ENCODE measurements around the gene ACACB.

Gene ACACB

GRCh38 chr12:109261939-109262338, 145.6 kb downstream of the ACACB start:
- DNase-seq (ENCODE audit: low read depth, low spot score) = no peak
- Histone ChIP-seq H3K27me3 (ENCODE audit: control insufficient read depth, insufficient read depth, low read length) (no peaks in the 10 kb centered on the region), H3K4me3 (ENCODE audit: low read length) (no peak overlapping the region), H3K36me3 (ENCODE audit: control insufficient read depth, insufficient read depth, low read length) (no peaks in the 10 kb centered on the region), H3K9me3 (ENCODE audit: control insufficient read depth, insufficient read depth, low read length) (no peaks in the 10 kb centered on the region), H3K4me1 (ENCODE audit: control insufficient read depth, insufficient read depth, low read length) (no peaks in the 10 kb centered on the region), H3K27ac (ENCODE audit: low read length) (no peak overlapping the region)
- WGBS (ENCODE audit: insufficient coverage, insufficient read length) = no CpG with 5 or more reads among the region's 2 CpGs

- DNase-seq (ENCODE audit: low read depth, low spot score) = no peak
- H3K36me3 ChIP-seq (ENCODE audit: control insufficient read depth, insufficient read depth, low read length) = no peaks in the 10 kb centered on the region
- no peaks in the 10 kb centered on the region for H3K4me1 ChIP-seq (ENCODE audit: control insufficient read depth, insufficient read depth, low read length)
- no peaks in the 10 kb centered on the region for H3K9me3 ChIP-seq (ENCODE audit: control insufficient read depth, insufficient read depth, low read length)
- H3K4me3 ChIP-seq (ENCODE audit: low read length) = no peak overlapping the region
- no CpG with 5 or more reads among the region's 3 CpGs for WGBS (ENCODE audit: insufficient coverage, insufficient read length)
- H3K27me3 ChIP-seq (ENCODE audit: control insufficient read depth, insufficient read depth, low read length) = no peaks in the 10 kb centered on the region
- no peak overlapping the region for H3K27ac ChIP-seq (ENCODE audit: low read length)
These were observed 147.1 kb downstream of the ACACB start for GRCh38 chr12:109263439-109263838.

GRCh38 chr12:109264095-109264942, 147.9 kb downstream of the ACACB start:
- WGBS (ENCODE audit: insufficient coverage, insufficient read length) = no CpG with 5 or more reads among the region's 23 CpGs
- Histone ChIP-seq H3K4me1 (ENCODE audit: control insufficient read depth, insufficient read depth, low read length) (no peaks in the 10 kb centered on the region), H3K36me3 (ENCODE audit: control insufficient read depth, insufficient read depth, low read length) (no peaks in the 10 kb centered on the region), H3K9me3 (ENCODE audit: control insufficient read depth, insufficient read depth, low read length) (no peaks in the 10 kb centered on the region), H3K4me3 (ENCODE audit: low read length) (no peak overlapping the region), H3K27me3 (ENCODE audit: control insufficient read depth, insufficient read depth, low read length) (no peaks in the 10 kb centered on the region), H3K27ac (ENCODE audit: low read length) (no peak overlapping the region)
- peak; percentile 74 for DNase-seq (ENCODE audit: low read depth, low spot score)

- DNase-seq (ENCODE audit: low read depth, low spot score) = no peak
- Histone ChIP-seq H3K4me3 (ENCODE audit: low read length) (no peak overlapping the region), H3K4me1 (ENCODE audit: control insufficient read depth, insufficient read depth, low read length) (no peaks in the 10 kb centered on the region), H3K27ac (ENCODE audit: low read length) (no peak overlapping the region), H3K36me3 (ENCODE audit: control insufficient read depth, insufficient read depth, low read length) (no peaks in the 10 kb centered on the region), H3K9me3 (ENCODE audit: control insufficient read depth, insufficient read depth, low read length) (no peaks in the 10 kb centered on the region), H3K27me3 (ENCODE audit: control insufficient read depth, insufficient read depth, low read length) (no peaks in the 10 kb centered on the region)
- WGBS (ENCODE audit: insufficient coverage, insufficient read length) = no CpG with 5 or more reads among the region's 27 CpGs
These were observed 148.7 kb downstream of the ACACB start for GRCh38 chr12:109264943-109265650.

- Histone ChIP-seq H3K4me3 (ENCODE audit: low read length) (no peak overlapping the region), H3K36me3 (ENCODE audit: control insufficient read depth, insufficient read depth, low read length) (no peaks in the 10 kb centered on the region), H3K4me1 (ENCODE audit: control insufficient read depth, insufficient read depth, low read length) (no peaks in the 10 kb centered on the region), H3K27me3 (ENCODE audit: control insufficient read depth, insufficient read depth, low read length) (no peaks in the 10 kb centered on the region), H3K27ac (ENCODE audit: low read length) (no peak overlapping the region), H3K9me3 (ENCODE audit: control insufficient read depth, insufficient read depth, low read length) (no peaks in the 10 kb centered on the region)
- DNase-seq (ENCODE audit: low read depth, low spot score) = no peak
- WGBS (ENCODE audit: insufficient coverage, insufficient read length) = no CpG with 5 or more reads among the region's 16 CpGs
These were observed 149.9 kb downstream of the ACACB start for GRCh38 chr12:109266106-109266879.

GRCh38 chr12:109267361-109267760, 151.0 kb downstream of the ACACB start:
- Histone ChIP-seq H3K4me1 (ENCODE audit: control insufficient read depth, insufficient read depth, low read length) (no peaks in the 10 kb centered on the region), H3K27me3 (ENCODE audit: control insufficient read depth, insufficient read depth, low read length) (no peaks in the 10 kb centered on the region), H3K4me3 (ENCODE audit: low read length) (no peak overlapping the region), H3K36me3 (ENCODE audit: control insufficient read depth, insufficient read depth, low read length) (no peaks in the 10 kb centered on the region), H3K9me3 (ENCODE audit: control insufficient read depth, insufficient read depth, low read length) (no peaks in the 10 kb centered on the region), H3K27ac (ENCODE audit: low read length) (no peak overlapping the region)
- no CpG with 5 or more reads among the region's 14 CpGs for WGBS (ENCODE audit: insufficient coverage, insufficient read length)
- DNase-seq (ENCODE audit: low read depth, low spot score) = no peak

- WGBS (ENCODE audit: insufficient coverage, insufficient read length) = no CpG with 5 or more reads among the region's 4 CpGs
- no peaks in the 10 kb centered on the region for H3K9me3 ChIP-seq (ENCODE audit: control insufficient read depth, insufficient read depth, low read length)
- H3K27ac ChIP-seq (ENCODE audit: low read length) = no peak overlapping the region
- no peak overlapping the region for H3K4me3 ChIP-seq (ENCODE audit: low read length)
- H3K4me1 ChIP-seq (ENCODE audit: control insufficient read depth, insufficient read depth, low read length) = 0 out of 2 replicates have a peak, but pooled peaks cover 2% of the 10 kb centered on the region
- DNase-seq (ENCODE audit: low read depth, low spot score) = no peak
- H3K27me3 ChIP-seq (ENCODE audit: control insufficient read depth, insufficient read depth, low read length) = no peaks in the 10 kb centered on the region
- H3K36me3 ChIP-seq (ENCODE audit: control insufficient read depth, insufficient read depth, low read length) = no peaks in the 10 kb centered on the region
These were observed 152.5 kb downstream of the ACACB start for GRCh38 chr12:109268896-109269295.

- Histone ChIP-seq H3K4me1 (ENCODE audit: control insufficient read depth, insufficient read depth, low read length) (0 out of 2 replicates have a peak, but pooled peaks cover 2% of the 10 kb centered on the region), H3K27ac (ENCODE audit: low read length) (no peak overlapping the region), H3K36me3 (ENCODE audit: control insufficient read depth, insufficient read depth, low read length) (no peaks in the 10 kb centered on the region), H3K9me3 (ENCODE audit: control insufficient read depth, insufficient read depth, low read length) (no peaks in the 10 kb centered on the region), H3K27me3 (ENCODE audit: control insufficient read depth, insufficient read depth, low read length) (no peaks in the 10 kb centered on the region), H3K4me3 (ENCODE audit: low read length) (no peak overlapping the region)
- DNase-seq (ENCODE audit: low read depth, low spot score) = no peak
- no CpG with 5 or more reads among the region's 3 CpGs for WGBS (ENCODE audit: insufficient coverage, insufficient read length)
These were observed 153.0 kb downstream of the ACACB start for GRCh38 chr12:109269428-109269827.

GRCh38 chr12:109270494-109270893, 154.1 kb downstream of the ACACB start:
- Histone ChIP-seq H3K36me3 (ENCODE audit: control insufficient read depth, insufficient read depth, low read length) (no peaks in the 10 kb centered on the region), H3K27ac (ENCODE audit: low read length) (no peak overlapping the region)
- no CpG with 5 or more reads among the region's 1 CpG for WGBS (ENCODE audit: insufficient coverage, insufficient read length)

GRCh38 chr12:109271418-109271817, 155.0 kb downstream of the ACACB start:
- no peaks in the 10 kb centered on the region for H3K36me3 ChIP-seq (ENCODE audit: control insufficient read depth, insufficient read depth, low read length)
- H3K27ac ChIP-seq (ENCODE audit: low read length) = no peak overlapping the region
- H3K4me1 ChIP-seq (ENCODE audit: control insufficient read depth, insufficient read depth, low read length) = 0 out of 2 replicates have a peak, but pooled peaks cover 2% of the 10 kb centered on the region
- DNase-seq (ENCODE audit: low read depth, low spot score) = no peak
- H3K4me3 ChIP-seq (ENCODE audit: low read length) = no peak overlapping the region
- WGBS (ENCODE audit: insufficient coverage, insufficient read length) = no CpG with 5 or more reads among the region's 3 CpGs
- H3K9me3 ChIP-seq (ENCODE audit: control insufficient read depth, insufficient read depth, low read length) = no peaks in the 10 kb centered on the region
- H3K27me3 ChIP-seq (ENCODE audit: control insufficient read depth, insufficient read depth, low read length) = no peaks in the 10 kb centered on the region

More at GRCh38 chr12:109270494-109270893, 154.1 kb downstream of the ACACB start:
- no peak for DNase-seq (ENCODE audit: low read depth, low spot score)
- Histone ChIP-seq H3K4me3 (ENCODE audit: low read length) (no peak overlapping the region), H3K27me3 (ENCODE audit: control insufficient read depth, insufficient read depth, low read length) (no peaks in the 10 kb centered on the region), H3K4me1 (ENCODE audit: control insufficient read depth, insufficient read depth, low read length) (0 out of 2 replicates have a peak, but pooled peaks cover 2% of the 10 kb centered on the region), H3K9me3 (ENCODE audit: control insufficient read depth, insufficient read depth, low read length) (no peaks in the 10 kb centered on the region)

Measured in iPS DF 6.9 (cell line).